ENCODE results near the gene KBTBD6. TPM values are rescaled to one million over a fixed set of nuclear protein-coding genes. Genes with fewer than 3 reads are reported as not detected.
"Not testable (repeated sequence)": the region's sequence is repeated elsewhere in the genome, so short reads cannot be mapped to it uniquely, and the experiment has no call there.

Gene KBTBD6
- total RNA-seq, 2 experiments from 2014 or later = 3.9 to 4.5 TPM

DNA sequence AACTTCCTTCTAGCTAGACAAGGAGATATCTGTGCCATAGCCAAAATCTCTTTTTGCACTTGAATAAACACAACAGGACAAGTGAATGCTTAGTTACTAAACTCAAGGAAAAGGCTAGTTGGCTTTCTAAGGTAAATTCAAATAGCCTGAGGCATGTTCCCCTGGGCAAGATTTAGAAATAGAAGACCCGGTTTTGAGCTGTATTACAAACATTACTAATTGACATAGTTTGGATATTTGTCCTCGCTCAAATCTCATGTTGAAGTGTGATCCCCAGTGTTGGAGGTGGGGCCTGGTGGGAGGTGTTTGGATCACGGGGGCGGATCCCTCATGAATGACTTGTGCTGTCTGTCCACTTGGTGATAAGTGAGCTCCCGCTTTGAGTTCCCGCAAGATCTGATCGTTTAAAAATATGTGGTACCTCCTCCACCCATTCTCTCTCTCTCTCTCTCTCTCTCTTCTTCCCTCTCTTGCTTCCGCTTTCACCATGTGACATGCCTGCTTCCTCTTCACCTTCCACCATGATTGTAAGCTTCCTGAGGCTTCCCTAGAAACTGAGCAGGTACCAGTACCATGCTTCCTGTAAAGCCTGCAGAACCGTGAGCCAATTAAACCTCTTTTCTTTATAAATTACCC is 3.9 kb upstream of the KBTBD6 start:
- intact Hi-C loops (cut with micrococcal nuclease) = no loop called here
- ChIA-PET CTCF (interaction anchor here (1.6 kb wide), 1 partner anchor 60 kb away, joined by 7 read pairs; no protein-coding TSS in a partner anchor), POLR2A (interaction anchor here (0.5 kb wide), 1 partner anchor 52 kb away, joined by 3 read pairs; no protein-coding TSS in a partner anchor)
- TF ChIP-seq, protein P1, sequence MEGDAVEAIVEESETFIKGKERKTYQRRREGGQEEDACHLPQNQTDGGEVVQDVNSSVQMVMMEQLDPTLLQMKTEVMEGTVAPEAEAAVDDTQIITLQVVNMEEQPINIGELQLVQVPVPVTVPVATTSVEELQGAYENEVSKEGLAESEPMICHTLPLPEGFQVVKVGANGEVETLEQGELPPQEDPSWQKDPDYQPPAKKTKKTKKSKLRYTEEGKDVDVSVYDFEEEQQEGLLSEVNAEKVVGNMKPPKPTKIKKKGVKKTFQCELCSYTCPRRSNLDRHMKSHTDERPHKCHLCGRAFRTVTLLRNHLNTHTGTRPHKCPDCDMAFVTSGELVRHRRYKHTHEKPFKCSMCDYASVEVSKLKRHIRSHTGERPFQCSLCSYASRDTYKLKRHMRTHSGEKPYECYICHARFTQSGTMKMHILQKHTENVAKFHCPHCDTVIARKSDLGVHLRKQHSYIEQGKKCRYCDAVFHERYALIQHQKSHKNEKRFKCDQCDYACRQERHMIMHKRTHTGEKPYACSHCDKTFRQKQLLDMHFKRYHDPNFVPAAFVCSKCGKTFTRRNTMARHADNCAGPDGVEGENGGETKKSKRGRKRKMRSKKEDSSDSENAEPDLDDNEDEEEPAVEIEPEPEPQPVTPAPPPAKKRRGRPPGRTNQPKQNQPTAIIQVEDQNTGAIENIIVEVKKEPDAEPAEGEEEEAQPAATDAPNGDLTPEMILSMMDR (IDR thresholded peaks at IDR 0.05) = no peak
- Mint-ChIP-seq H3K36me3 (ENCODE audit: low read depth) (peaks cover 5% of the 10 kb centered on the region), H3K27me3 (no peaks in the 10 kb centered on the region), H3K27ac (no peak overlapping the region), H3K4me1 (ENCODE audit: low read depth) (peaks cover 33% of the 10 kb centered on the region), H3K4me3 (no peak overlapping the region), H3K9me3 (no peaks in the 10 kb centered on the region)
- no peak for ATAC-seq
- no peak for DNase-seq

DNA sequence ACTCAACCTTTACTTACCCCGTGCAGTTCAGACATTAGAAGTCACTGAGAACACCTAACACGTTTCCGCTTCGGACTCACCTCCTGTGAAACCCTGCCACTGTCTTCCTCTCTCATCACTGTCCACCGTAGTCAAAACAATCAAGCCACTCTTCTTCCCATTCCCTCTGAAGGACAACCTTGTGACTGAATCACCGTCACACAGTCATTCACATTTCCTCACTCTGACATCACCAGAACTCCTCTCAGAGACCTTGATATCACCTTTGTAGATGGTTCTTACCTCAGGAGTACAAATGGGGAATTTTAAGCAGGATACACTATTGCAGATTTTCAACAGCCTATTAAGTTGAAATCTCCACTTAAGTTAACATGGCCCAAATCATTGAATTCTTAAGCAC is 1.3 kb upstream of the KBTBD6 start:
- no peaks in the 10 kb centered on the region for H3K9me3 Mint-ChIP-seq
- CTCF ChIA-PET = no interaction called here
- peak overlapping the region; percentile 94 for H3K4me3 Mint-ChIP-seq
- peaks cover 11% of the 10 kb centered on the region for H3K36me3 Mint-ChIP-seq (ENCODE audit: low read depth)
- peak overlapping the region; percentile 94 for H3K27ac Mint-ChIP-seq
- TF ChIP-seq, protein P1 (IDR thresholded peaks at IDR 0.05) = no peak
- no peak for DNase-seq
- H3K4me1 Mint-ChIP-seq (ENCODE audit: low read depth) = peaks cover 43% of the 10 kb centered on the region
- intact Hi-C loops (cut with micrococcal nuclease) = loop anchor here (5.0 kb wide), 1 partner anchor 72 kb away; the partner anchor contains the start of gene WBP4
- H3K27me3 Mint-ChIP-seq = no peaks in the 10 kb centered on the region
- POLR2A ChIA-PET = no interaction called here
- no peak for ATAC-seq

DNA sequence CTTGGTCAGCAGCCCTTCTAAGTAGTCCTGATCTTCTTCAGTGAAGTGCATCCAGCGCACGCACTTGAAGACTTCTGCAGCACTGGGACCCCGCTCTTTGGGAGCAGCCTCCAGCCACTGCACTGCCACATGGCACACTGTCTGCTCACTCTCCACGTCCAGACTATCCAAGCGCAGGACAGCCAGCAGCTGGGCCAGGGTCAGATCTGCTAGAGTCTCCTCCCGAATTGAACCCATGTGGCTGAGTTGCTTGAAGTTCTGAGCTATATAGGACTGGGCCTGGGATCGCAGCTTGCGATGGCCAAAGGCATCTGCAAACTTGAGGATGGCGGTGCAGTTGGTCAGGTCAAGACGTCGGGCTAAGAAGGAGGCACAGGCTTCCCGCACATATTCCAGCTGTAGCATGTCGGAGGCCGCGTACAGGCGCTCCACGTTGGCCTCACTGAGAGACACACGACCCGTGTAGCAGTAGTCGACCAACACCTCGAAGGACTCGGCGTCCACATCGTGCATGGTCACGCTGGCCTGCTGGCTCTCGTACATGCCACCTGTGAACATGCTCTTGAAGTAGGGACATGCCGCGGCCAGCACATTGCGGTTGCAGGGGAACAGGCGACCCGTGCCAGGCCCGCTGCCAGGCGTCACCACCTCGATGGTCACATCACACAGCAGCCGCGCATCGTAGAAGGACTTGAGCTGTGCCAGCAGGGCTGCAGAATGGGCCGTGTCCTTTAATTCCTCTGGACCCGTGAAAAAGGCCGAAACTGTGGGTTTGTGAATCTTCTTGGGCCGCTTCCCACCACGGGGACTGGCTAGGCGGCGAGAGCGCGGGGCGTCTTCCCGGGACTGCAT is 716 bp downstream of the KBTBD6 start:
- H3K9me3 Mint-ChIP-seq, H3K27me3 Mint-ChIP-seq, CTCF ChIA-PET, DNase-seq: not testable (repeated sequence)
- intact Hi-C loops (cut with micrococcal nuclease) = loop anchor here (1.0 to 5.0 kb wide), 2 partner anchors 62 to 70 kb away; partner anchors contain the start of genes KBTBD7 and WBP4
- ATAC-seq = peak; percentile 4
- H3K27ac Mint-ChIP-seq = peak overlapping the region; percentile 94
- POLR2A ChIA-PET = interaction anchor here (1.0 to 2.0 kb wide), 2 partner anchors 65 to 71 kb away, joined by 3 to 8 read pairs; partner anchors contain the start of gene WBP4
- H3K4me3 Mint-ChIP-seq = peak overlapping the region; percentile 94
- H3K4me1 Mint-ChIP-seq (ENCODE audit: low read depth) = peaks cover 41% of the 10 kb centered on the region
- peaks cover 14% of the 10 kb centered on the region for H3K36me3 Mint-ChIP-seq (ENCODE audit: low read depth)

DNA sequence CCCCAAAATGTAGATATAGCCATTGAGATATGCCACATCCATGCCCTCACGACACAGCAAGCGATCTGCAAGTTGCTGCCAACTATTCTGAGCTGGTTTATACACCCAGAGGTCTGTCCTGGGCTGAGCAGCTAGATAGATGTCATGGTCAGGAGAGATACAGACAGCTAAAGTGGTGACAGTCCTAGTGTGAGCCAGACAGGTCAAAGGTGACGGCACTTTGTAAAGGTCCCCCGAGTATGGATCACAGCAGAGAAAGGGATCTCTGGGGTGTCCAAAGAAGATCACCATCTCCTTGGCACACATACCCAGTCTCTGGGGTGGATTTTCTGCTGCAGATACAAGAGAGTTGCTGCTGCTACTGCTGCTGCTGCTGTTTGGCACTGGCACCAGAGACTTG is 1.4 kb downstream of the KBTBD6 start:
- H3K4me3 Mint-ChIP-seq = peak overlapping the region; percentile 94

DNA sequence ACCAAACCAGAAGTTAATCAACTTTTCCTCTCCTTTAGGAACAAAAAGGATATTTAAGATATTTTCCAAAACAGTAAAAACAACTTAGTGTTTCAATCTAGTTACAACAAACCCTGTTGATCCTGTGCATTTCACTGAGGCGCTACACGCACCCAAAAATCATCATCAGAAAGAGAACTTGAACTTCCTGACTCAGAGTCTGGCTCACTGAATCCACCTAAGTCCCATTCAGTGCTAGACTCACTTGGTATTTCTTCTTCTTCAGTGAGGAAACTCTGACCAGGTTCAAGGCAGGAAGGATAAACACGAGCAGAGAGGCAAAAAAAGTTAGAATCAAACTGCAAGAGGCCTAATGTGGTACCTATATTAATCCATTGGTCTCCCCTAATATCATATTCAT is 2.2 kb downstream of the KBTBD6 start:
- Mint-ChIP-seq H3K36me3 (ENCODE audit: low read depth) (peaks cover 20% of the 10 kb centered on the region), H3K9me3 (peaks cover 2% of the 10 kb centered on the region), H3K4me1 (ENCODE audit: low read depth) (peaks cover 41% of the 10 kb centered on the region), H3K4me3 (peak overlapping the region; percentile 94), H3K27me3 (no peaks in the 10 kb centered on the region), H3K27ac (peak overlapping the region; percentile 62)
- POLR2A ChIA-PET = no interaction called here
- intact Hi-C loops (cut with micrococcal nuclease) = loop anchor here (5.0 kb wide), 1 partner anchor 68 kb away; the partner anchor contains the start of gene WBP4
- ATAC-seq = no peak
- CTCF ChIA-PET = no interaction called here
- TF ChIP-seq, protein P1 (IDR thresholded peaks at IDR 0.05) = no peak
- DNase-seq = peak; percentile 16

More for the DNA sequence above, 1.4 kb downstream of the KBTBD6 start:
- H3K36me3 Mint-ChIP-seq (ENCODE audit: low read depth) = peaks cover 14% of the 10 kb centered on the region
- DNase-seq, H3K27me3 Mint-ChIP-seq, H3K9me3 Mint-ChIP-seq, CTCF ChIA-PET, ATAC-seq: not testable (repeated sequence)
- peak overlapping the region; percentile 62 for H3K27ac Mint-ChIP-seq
- intact Hi-C loops (cut with micrococcal nuclease) = loop anchor here (5.0 kb wide), 1 partner anchor 69 kb away; the partner anchor contains the start of gene WBP4
- H3K4me1 Mint-ChIP-seq (ENCODE audit: low read depth) = peaks cover 41% of the 10 kb centered on the region
- POLR2A ChIA-PET = interaction anchor here (2.0 kb wide), 1 partner anchor 66 kb away, joined by 8 read pairs; no protein-coding TSS in a partner anchor

All from activated CD8-positive, alpha-beta T cell treated with anti-CD3 and anti-CD28 coated beads for 36 hours (primary cell).